Karpas-422 (cell line): Measurements from ENCODE around the gene NT5C2. TPM values are rescaled to one million over a fixed set of nuclear protein-coding genes. Genes with fewer than 3 reads are reported as not detected.

Experiments
- DNase-seq: peaks from one replicate; pipeline ENCODE4 v3.0.0-alpha.2; 2015
- H2AFZ ChIP-seq: fragments of 200-600 bp; sonication (generic); 2 replicates; pipeline ENCODE4 v1.6.1; 2014; ENCODE audit warnings: antibody characterized with exemption, low read length, mixed read lengths
- H3K27ac ChIP-seq: fragments of 200-600 bp; sonication (generic); 2 replicates; pipeline ENCODE4 v1.5.1; 2014; ENCODE audit warnings: mild to moderate bottlenecking, low read length, moderate library complexity
- H3K27me3 ChIP-seq: fragments of 200-600 bp; sonication (generic); 2 replicates; pipeline ENCODE4 v1.6.1; 2014; ENCODE audit warnings: low read length, mixed read lengths
- H3K36me3 ChIP-seq: fragments of 200-600 bp; sonication (generic); 2 replicates; pipeline ENCODE4 v1.6.1; 2014; ENCODE audit warnings: low read length, mixed read lengths; ENCODE audit not compliant: insufficient read depth
- H3K4me1 ChIP-seq: fragments of 200-600 bp; sonication (generic); 2 replicates; pipeline ENCODE4 v1.6.1; 2014; ENCODE audit warnings: mild to moderate bottlenecking, low read length, mixed read lengths
- H3K4me2 ChIP-seq: fragments of 200-600 bp; sonication (generic); 2 replicates; pipeline ENCODE4 v1.6.1; 2014; ENCODE audit warnings: low read length, low read depth, mild to moderate bottlenecking; ENCODE audit not compliant: poor library complexity, severe bottlenecking
- H3K4me3 ChIP-seq: fragments of 200-600 bp; sonication (generic); 2 replicates; pipeline ENCODE4 v1.5.1; 2014; ENCODE audit warnings: mild to moderate bottlenecking, antibody characterized with exemption, low read length, mixed read lengths
- H3K79me2 ChIP-seq: fragments of 200-600 bp; sonication (generic); 2 replicates; pipeline ENCODE4 v1.6.1; 2014; ENCODE audit warnings: mild to moderate bottlenecking, low read length, mixed read lengths
- H3K9ac ChIP-seq: fragments of 200-600 bp; sonication (generic); 2 replicates; pipeline ENCODE4 v1.6.0; 2014; ENCODE audit warnings: low read length
- H3K9me2 ChIP-seq: fragments of 200-600 bp; sonication (generic), shearing (Covaris generic); replicated peaks from 2 replicates; pipeline ENCODE4 v1.6.0; 2014; ENCODE audit warnings: mild to moderate bottlenecking, low read length, moderate library complexity; ENCODE audit not compliant: insufficient read depth
- H3K9me3 ChIP-seq: fragments of 300-700, 200-600 bp; sonication (generic); 2 replicates; pipeline ENCODE4 v1.6.1; 2014; ENCODE audit warnings: low read length, mixed read lengths
- H4K20me1 ChIP-seq: fragments of 200-600 bp; sonication (generic); 2 replicates; pipeline ENCODE4 v1.6.1; 2014; ENCODE audit warnings: mild to moderate bottlenecking, antibody characterized with exemption, low read length, low read depth; ENCODE audit not compliant: insufficient read depth
- total RNA-seq: library from RNA; depleted of rRNA; stranded (reverse); fragments of >200 nt; shearing (Covaris generic); gene quantifications from 2 replicates; pipeline ENCODE4 v1.2.3, GENCODE V29; 2014; ENCODE audit warnings: low replicate concordance

The NT5C2 gene
- total RNA-seq, 1 experiment from 2014 or later: 88.3 TPM

DNA sequence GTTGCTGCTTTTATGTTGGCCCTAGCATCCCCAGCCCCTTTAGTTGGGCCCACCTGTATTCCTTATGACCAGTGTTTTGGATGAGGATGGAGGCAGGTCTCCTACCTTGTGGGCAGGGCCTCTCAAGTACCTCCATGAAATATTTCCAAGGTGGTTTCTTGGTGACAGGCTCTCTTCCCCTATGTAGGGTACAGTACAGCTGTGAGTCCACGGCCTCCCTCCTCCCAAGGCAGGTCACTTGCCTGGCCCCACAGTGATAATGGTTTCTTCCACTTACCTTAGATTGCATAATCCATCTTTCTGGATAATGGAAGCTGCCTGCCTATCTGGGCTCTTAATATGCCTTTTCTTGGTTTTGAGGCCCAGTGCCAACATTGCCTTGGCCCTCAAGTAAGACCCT, 110.4 kb downstream of the NT5C2 start:
- no peak for DNase-seq
- no peak overlapping the region for H3K4me3 ChIP-seq
- peaks cover 13% of the 10 kb centered on the region; the same call in 1 of the 2 replicates for H3K36me3 ChIP-seq
- H3K9ac ChIP-seq: no peak overlapping the region
- H2AFZ ChIP-seq: no peak overlapping the region
- H4K20me1 ChIP-seq: no peaks in the 10 kb centered on the region
- no peaks in the 10 kb centered on the region for H3K9me3 ChIP-seq
- no peak overlapping the region for H3K4me2 ChIP-seq
- H3K79me2 ChIP-seq: no peaks in the 10 kb centered on the region
- H3K27ac ChIP-seq: no peak overlapping the region
- H3K4me1 ChIP-seq: no peaks in the 10 kb centered on the region
- H3K27me3 ChIP-seq: no peaks in the 10 kb centered on the region
- no peaks in the 10 kb centered on the region for H3K9me2 ChIP-seq

DNA sequence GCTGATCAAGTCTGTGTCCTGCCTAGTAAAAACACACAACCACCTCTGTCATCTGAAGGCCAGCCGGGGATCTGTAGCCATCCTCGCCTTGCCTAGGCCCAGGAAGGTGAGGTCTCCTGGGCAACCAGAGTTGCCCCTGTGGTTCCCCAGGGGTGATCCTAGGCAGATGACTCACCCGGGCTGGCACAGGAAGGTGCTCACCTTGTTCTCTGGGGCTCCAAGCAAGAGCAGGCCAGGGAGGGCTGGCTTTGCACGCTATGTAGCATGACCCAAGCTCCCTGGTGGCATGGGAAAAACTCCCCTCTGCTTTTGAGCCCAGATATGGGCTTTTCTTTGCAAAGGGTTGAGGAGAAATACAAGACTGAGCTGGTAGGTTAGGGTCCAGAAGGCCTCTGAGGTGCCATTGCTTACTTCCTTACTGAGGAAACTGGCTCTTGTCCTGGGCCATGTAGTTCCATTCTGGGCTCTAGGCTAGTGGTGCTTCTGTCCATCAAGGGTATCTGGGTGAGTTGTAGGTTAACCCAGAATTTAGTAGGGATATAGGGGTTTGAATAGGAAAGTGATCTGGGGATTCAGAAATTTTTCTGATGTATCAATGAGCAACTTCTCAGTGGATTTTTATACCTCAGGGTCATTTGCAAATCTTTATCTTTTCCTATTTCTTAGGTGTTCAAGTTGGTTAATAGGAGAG, 112.0 kb downstream of the NT5C2 start:
- no peaks in the 10 kb centered on the region for H3K27me3 ChIP-seq
- no peaks in the 10 kb centered on the region for H3K9me3 ChIP-seq
- DNase-seq: no peak
- H3K4me3 ChIP-seq: no peak overlapping the region
- H3K4me2 ChIP-seq: no peak overlapping the region
- H3K4me1 ChIP-seq: no peaks in the 10 kb centered on the region
- no peaks in the 10 kb centered on the region for H4K20me1 ChIP-seq
- H2AFZ ChIP-seq: no peak overlapping the region
- peaks cover 9% of the 10 kb centered on the region; the same call in 1 of the 2 replicates for H3K36me3 ChIP-seq
- no peak overlapping the region for H3K27ac ChIP-seq
- H3K9ac ChIP-seq: no peak overlapping the region
- H3K9me2 ChIP-seq: no peaks in the 10 kb centered on the region
- no peaks in the 10 kb centered on the region for H3K79me2 ChIP-seq

DNA sequence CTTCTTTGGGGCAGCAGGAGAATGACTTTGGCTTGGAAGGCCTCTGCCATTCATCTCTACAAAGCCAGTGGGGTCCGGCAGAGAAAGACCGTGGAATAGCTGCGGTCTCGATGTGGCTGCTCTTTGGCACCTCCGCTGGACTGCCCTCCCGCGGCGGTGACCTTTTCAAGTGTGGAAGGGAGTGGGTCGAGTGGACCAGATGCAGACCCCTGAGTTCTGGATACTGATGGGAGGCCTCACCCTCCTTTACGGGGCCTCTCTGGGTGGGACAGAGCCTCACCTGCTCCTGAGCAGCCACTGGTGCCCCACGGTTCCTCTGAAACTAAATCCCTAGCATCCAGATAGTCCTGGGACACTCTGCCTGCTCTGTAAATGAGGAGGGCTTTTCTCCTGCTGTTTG, 113.1 kb downstream of the NT5C2 start:
- H3K36me3 ChIP-seq: peaks cover 1% of the 10 kb centered on the region; the same call in 1 of the 2 replicates
- H3K9me3 ChIP-seq: no peaks in the 10 kb centered on the region
- H3K4me1 ChIP-seq: no peaks in the 10 kb centered on the region
- no peaks in the 10 kb centered on the region for H3K9me2 ChIP-seq
- H3K79me2 ChIP-seq: no peaks in the 10 kb centered on the region
- no peak overlapping the region for H3K9ac ChIP-seq
- no peak overlapping the region for H3K27ac ChIP-seq
- no peaks in the 10 kb centered on the region for H3K27me3 ChIP-seq
- no peaks in the 10 kb centered on the region for H4K20me1 ChIP-seq
- H3K4me2 ChIP-seq: no peak overlapping the region
- DNase-seq: no peak
- no peak overlapping the region for H2AFZ ChIP-seq
- H3K4me3 ChIP-seq: no peak overlapping the region

DNA sequence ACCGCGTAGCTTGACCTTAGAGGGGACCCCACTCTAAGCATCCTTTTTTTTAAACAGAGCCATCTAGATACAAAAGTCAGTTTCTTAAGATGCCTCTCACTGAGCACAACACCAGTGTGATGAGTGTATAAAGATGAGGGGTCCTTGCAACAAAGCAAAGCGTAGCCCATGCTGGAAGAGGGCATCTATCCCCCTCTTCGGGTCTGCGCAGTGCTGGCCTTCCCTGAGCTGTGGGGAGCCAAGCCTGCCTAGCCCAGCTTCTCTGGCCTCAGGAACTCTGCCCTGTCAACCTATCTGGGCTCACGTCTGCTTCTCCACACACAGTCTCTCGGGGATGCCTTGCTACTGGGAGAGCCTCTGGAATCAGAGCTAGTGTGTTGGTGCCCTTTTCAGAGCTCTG, 114.0 kb downstream of the NT5C2 start:
- no peaks in the 10 kb centered on the region for H3K36me3 ChIP-seq
- no peak overlapping the region for H3K9ac ChIP-seq
- H3K4me1 ChIP-seq: no peaks in the 10 kb centered on the region
- no peak overlapping the region for H3K4me2 ChIP-seq
- no peaks in the 10 kb centered on the region for H3K9me2 ChIP-seq
- no peak for DNase-seq
- H3K27me3 ChIP-seq: no peaks in the 10 kb centered on the region
- no peaks in the 10 kb centered on the region for H3K9me3 ChIP-seq
- no peak overlapping the region for H2AFZ ChIP-seq
- H3K4me3 ChIP-seq: no peak overlapping the region
- no peak overlapping the region for H3K27ac ChIP-seq
- H4K20me1 ChIP-seq: no peaks in the 10 kb centered on the region
- H3K79me2 ChIP-seq: no peaks in the 10 kb centered on the region

DNA sequence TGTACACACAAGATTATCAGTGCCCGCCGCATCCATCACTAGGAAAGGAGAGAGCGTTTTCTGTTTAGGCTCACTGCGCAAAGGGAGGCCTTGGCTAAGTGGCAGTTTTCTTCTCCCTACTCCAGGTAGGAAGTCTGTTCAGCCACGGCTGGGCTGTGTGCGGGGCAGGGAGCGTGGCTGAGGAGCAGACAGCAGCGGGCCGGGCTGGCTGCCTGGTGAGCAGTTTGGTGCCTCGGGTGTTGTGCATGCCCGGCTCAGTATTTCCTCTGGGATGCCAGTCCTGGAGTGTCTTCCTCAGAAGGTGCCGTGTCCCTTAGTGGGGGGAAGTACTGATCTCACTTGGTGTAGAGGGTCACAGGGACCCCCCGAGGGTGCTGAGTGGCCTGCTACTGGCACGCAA, 114.4 kb downstream of the NT5C2 start:
- Histone ChIP-seq H3K9me2 (no peaks in the 10 kb centered on the region), H4K20me1 (no peaks in the 10 kb centered on the region), H3K4me1 (no peaks in the 10 kb centered on the region), H3K27me3 (no peaks in the 10 kb centered on the region), H3K79me2 (no peaks in the 10 kb centered on the region), H3K36me3 (no peaks in the 10 kb centered on the region), H3K4me3 (no peak overlapping the region), H3K9me3 (no peaks in the 10 kb centered on the region), H3K27ac (no peak overlapping the region), H3K9ac (no peak overlapping the region), H3K4me2 (no peak overlapping the region), H2AFZ (no peak overlapping the region)
- no peak for DNase-seq

DNA sequence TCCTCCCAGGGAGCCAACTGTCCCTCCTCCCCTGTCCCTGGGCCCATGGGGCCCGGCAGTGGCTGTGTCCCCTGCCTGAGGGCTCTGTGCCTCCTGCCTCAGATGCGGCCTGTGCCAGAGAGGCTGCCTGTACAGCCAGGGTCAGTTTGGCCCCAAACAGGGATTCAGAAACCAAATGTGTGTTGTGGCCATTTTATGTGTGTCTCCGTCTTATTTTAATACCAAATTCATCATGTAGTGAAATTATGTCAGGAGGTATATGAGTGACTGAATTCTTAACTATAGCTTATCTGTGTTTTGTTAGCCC, 114.8 kb downstream of the NT5C2 start:
- no peaks in the 10 kb centered on the region for H4K20me1 ChIP-seq
- no peaks in the 10 kb centered on the region for H3K27me3 ChIP-seq
- H3K9me3 ChIP-seq: no peaks in the 10 kb centered on the region
- H3K27ac ChIP-seq: no peak overlapping the region
- H3K9me2 ChIP-seq: no peaks in the 10 kb centered on the region
- H2AFZ ChIP-seq: no peak overlapping the region
- no peaks in the 10 kb centered on the region for H3K36me3 ChIP-seq
- no peak overlapping the region for H3K4me3 ChIP-seq
- no peak overlapping the region for H3K4me2 ChIP-seq
- H3K79me2 ChIP-seq: no peaks in the 10 kb centered on the region
- no peak for DNase-seq
- H3K9ac ChIP-seq: no peak overlapping the region
- H3K4me1 ChIP-seq: no peaks in the 10 kb centered on the region

DNA sequence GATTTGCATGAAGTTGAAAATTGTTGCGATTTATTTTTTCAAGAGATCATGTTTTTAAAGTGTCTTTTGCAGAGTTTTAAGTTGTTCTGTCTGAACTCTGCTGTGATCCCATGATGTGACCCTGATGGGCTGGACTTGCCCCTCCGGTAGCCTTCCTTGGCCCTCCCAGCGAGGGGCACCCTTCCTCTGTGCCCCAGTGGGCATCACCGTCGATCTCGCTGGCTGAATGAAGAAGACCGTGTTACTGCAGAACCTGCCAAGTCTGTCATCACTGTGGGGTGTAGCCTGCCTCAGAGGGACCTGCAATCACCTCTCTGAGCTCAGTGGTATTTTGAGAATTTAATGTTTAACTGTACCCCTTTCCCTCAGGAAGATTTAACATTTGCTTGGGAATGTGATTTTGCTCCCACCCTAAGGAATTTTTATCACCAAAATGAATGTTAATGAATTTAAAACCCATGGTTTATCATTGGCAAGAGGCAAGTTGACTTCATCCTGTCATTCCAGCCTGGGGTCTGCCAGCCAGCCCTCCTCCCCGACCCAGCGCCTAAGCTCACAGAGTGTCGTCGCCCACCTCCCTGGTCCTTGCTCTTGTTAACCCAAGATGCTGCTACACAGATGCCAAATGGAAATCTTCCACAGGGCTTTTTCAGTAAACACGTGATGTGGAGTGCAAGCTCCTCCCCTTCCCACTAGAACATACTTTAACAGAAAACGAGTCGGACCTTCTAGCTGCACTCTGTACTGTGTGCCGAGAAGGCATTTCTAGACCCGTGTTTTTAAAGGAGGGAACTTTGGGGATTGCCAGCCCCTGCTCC, 115.4 kb downstream of the NT5C2 start:
- H3K9me2 ChIP-seq: no peaks in the 10 kb centered on the region
- no peak overlapping the region for H2AFZ ChIP-seq
- no peaks in the 10 kb centered on the region for H4K20me1 ChIP-seq
- H3K4me2 ChIP-seq: no peak overlapping the region
- no peak for DNase-seq
- no peak overlapping the region for H3K4me3 ChIP-seq
- no peaks in the 10 kb centered on the region for H3K27me3 ChIP-seq
- H3K9ac ChIP-seq: no peak overlapping the region
- H3K27ac ChIP-seq: no peak overlapping the region
- H3K36me3 ChIP-seq: no peaks in the 10 kb centered on the region
- H3K79me2 ChIP-seq: no peaks in the 10 kb centered on the region
- no peaks in the 10 kb centered on the region for H3K4me1 ChIP-seq
- H3K9me3 ChIP-seq: no peaks in the 10 kb centered on the region

DNA sequence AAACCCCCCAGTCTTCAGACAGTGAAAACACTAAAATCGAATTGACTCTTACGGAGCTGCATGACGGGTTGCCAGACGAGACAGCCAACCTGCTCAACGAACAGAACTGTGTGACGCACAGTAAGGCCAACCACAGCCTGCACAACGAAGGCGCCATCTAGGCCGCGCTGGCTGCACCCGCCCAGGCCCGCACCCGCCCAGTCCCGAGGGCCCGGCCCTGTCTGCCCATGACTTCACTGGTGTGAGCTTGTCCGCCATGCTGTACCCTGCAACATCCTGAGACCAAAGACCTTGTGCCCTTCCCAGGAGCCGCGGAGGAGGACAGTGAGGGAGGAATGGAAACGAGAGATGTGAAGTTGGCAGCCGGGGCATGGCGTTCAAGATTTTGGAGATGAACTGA, 116.1 kb downstream of the NT5C2 start:
- Histone ChIP-seq H3K4me1 (no peaks in the 10 kb centered on the region), H3K79me2 (no peaks in the 10 kb centered on the region), H3K9me3 (no peaks in the 10 kb centered on the region), H3K36me3 (no peaks in the 10 kb centered on the region), H3K9me2 (no peaks in the 10 kb centered on the region), H3K4me2 (no peak overlapping the region), H3K9ac (no peak overlapping the region), H3K4me3 (no peak overlapping the region), H4K20me1 (no peaks in the 10 kb centered on the region), H3K27ac (no peak overlapping the region), H2AFZ (no peak overlapping the region), H3K27me3 (no peaks in the 10 kb centered on the region)
- DNase-seq: no peak
